K562 (cell line): ENCODE measurements around the gene APLNR. TPM values are rescaled to one million over a fixed set of nuclear protein-coding genes. Genes with fewer than 3 reads are reported as not detected.

Source experiments
- ATAC-seq: fragments of 200-7000 bp; cut with Tn5 transposase; 3 replicates; pipeline ENCODE4 v1.9.1; 2020; ENCODE audit warnings: moderate library complexity
- BruUV-seq: library from RNA; stranded (reverse); fragments of 400-500 nt; replicated peaks from 2 replicates; lab custom pipeline; 2021; lab: Mats Ljungman, UMichigan
- CTCF ChIA-PET: fragments of 300-600 bp; formaldehyde crosslinking; extraction: SDS; loops from one replicate; lab custom pipeline; 2021; ENCODE audit warnings: low intra/inter-chr PET ratio; lab: Yijun Ruan, JAX
- POLR2A ChIA-PET: fragments of 300-600, 350-650 bp; sonication (Branson Sonifier 250); formaldehyde crosslinking; extraction: SDS; loops from one replicate; lab custom pipeline; 2021; ENCODE audit warnings: antibody characterized with exemption, inconsistent platforms; lab: Yijun Ruan, JAX
- DNase-seq, 4 experiments: peaks; one replicate each; pipeline versions ENCODE4 v3.0.0 to v3.0.0-alpha.2; 2011 to 2018; ENCODE audit warnings: low spot score in 3 of 4, mixed read lengths in 3 of 4; ENCODE audit errors: extremely low read depth in 1 of 4
- FAIRE-seq: peaks from 2 replicates; lab custom pipeline; 2011; peaks lifted over from hg19 to GRCh38; lab: Jason Lieb, UNC
- H2AFZ ChIP-seq: 2 replicates; pipeline ENCODE4 v1.6.0; 2011; ENCODE audit warnings: low read depth, low read length, control low read depth, inconsistent platforms
- H3K27ac ChIP-seq: fragments of 200-600 bp; 3 replicates; pipeline ENCODE4 v1.8.0; 2011; ENCODE audit warnings: low read depth, mild to moderate bottlenecking, control low read depth, inconsistent platforms, low read length, moderate library complexity, mixed read lengths; ENCODE audit errors: extremely low read depth
- H3K27me3 ChIP-seq, 2 experiments: fragments of 300-600 bp in 1 of 2; 2 replicates in 1 of 2; 3 replicates in 1 of 2; pipeline versions ENCODE4 v1.6.0 to v1.8.0; 2011; ENCODE audit warnings: inconsistent platforms in 2 of 2, low read length in 2 of 2, mild to moderate bottlenecking in 1 of 2, mixed read lengths in 1 of 2, moderate library complexity in 1 of 2; ENCODE audit not compliant: control insufficient read depth in 2 of 2, insufficient read depth in 2 of 2
- H3K36me3 ChIP-seq: fragments of 300-600 bp; 3 replicates; pipeline ENCODE4 v1.8.0; 2011; ENCODE audit warnings: mild to moderate bottlenecking, low read length, inconsistent platforms; ENCODE audit not compliant: control insufficient read depth, insufficient read depth
- H3K4me1 ChIP-seq, 2 experiments: fragments of 200-600 bp in 1 of 2; replicated peaks in 1 of 2; 2 replicates in 1 of 2; 3 replicates in 1 of 2; pipeline versions ENCODE4 v1.5.1 to v1.8.0; 2011; ENCODE audit warnings: inconsistent platforms in 2 of 2, low read length in 2 of 2, mild to moderate bottlenecking in 1 of 2, mixed read lengths in 1 of 2, moderate library complexity in 1 of 2; ENCODE audit not compliant: control insufficient read depth in 2 of 2, insufficient read depth in 2 of 2
- H3K4me2 ChIP-seq: 2 replicates; pipeline ENCODE4 v1.6.1; 2011; ENCODE audit warnings: low read length, control low read depth, inconsistent platforms, mixed read lengths; ENCODE audit not compliant: insufficient read depth
- H3K4me3 ChIP-seq: fragments of 200-600 bp; sonication (generic), shearing (Covaris generic); 2 replicates; pipeline ENCODE4 v1.5.1; 2016; ENCODE audit warnings: control low read depth, inconsistent platforms
- H3K79me2 ChIP-seq: fragments of 200-600 bp; 3 replicates; pipeline ENCODE4 v1.8.0; 2011; ENCODE audit warnings: low read length, inconsistent platforms; ENCODE audit not compliant: control insufficient read depth, insufficient read depth
- H3K9ac ChIP-seq, 2 experiments: 2 replicates each; pipeline versions ENCODE4 v1.6.0 to v1.6.1; 2011; ENCODE audit warnings: low read depth in 2 of 2, low read length in 2 of 2, control low read depth in 1 of 2, inconsistent platforms in 1 of 2, mild to moderate bottlenecking in 1 of 2, mixed read lengths in 1 of 2; ENCODE audit not compliant: insufficient read depth in 1 of 2
- H3K9me1 ChIP-seq: one replicate; pipeline ENCODE4 v1.6.0; 2011; ENCODE audit warnings: inconsistent platforms, mild to moderate bottlenecking, low read length, moderate library complexity; ENCODE audit not compliant: control insufficient read depth, insufficient read depth
- H3K9me3 ChIP-seq: replicated peaks from 2 replicates; pipeline ENCODE4 v1.5.1; 2011; ENCODE audit warnings: low read depth, low read length, inconsistent platforms; ENCODE audit not compliant: control insufficient read depth, insufficient read depth
- H4K20me1 ChIP-seq: replicated peaks from 2 replicates; pipeline ENCODE4 v1.6.1; 2011; ENCODE audit warnings: low read length, inconsistent platforms, mixed read lengths; ENCODE audit not compliant: control insufficient read depth, insufficient read depth
- CAMTA2 ChIP-seq: fragments of 250-450 bp; sonication (Bioruptor Pico); conservative IDR thresholded peaks from 2 replicates; pipeline ENCODE4 v1.5.1; 2022
- CREB5 ChIP-seq: fragments of 250-450 bp; sonication (Bioruptor Pico); IDR thresholded peaks from 2 replicates; pipeline ENCODE4 v1.5.0; 2020; ENCODE audit warnings: mild to moderate bottlenecking
- KDM1A ChIP-seq, 2 experiments: fragments of 450-650 bp; IDR thresholded peaks; 2 replicates each; pipeline ENCODE4 v1.6.1; 2016; ENCODE audit warnings: mild to moderate bottlenecking in 2 of 2
- KDM4B ChIP-seq, 2 experiments: fragments of 450-650 bp in 1 of 2; sonication (generic) in 1 of 2; IDR thresholded peaks; 2 replicates each; pipeline ENCODE4 v1.6.1; 2016 to 2017; ENCODE audit warnings: borderline replicate concordance in 2 of 2, antibody characterized with exemption in 1 of 2, low read depth in 1 of 2, mild to moderate bottlenecking in 1 of 2
- MBD2 ChIP-seq: sonication (generic); IDR thresholded peaks from 2 replicates; pipeline ENCODE4 v1.6.1; 2016; ENCODE audit warnings: low read depth, borderline replicate concordance
- NBN ChIP-seq: fragments of 450-650 bp; IDR thresholded peaks from 2 replicates; pipeline ENCODE4 v1.6.1; 2016; ENCODE audit warnings: low read depth, mild to moderate bottlenecking
- POLR2A ChIP-seq: fragments of 450-650 bp; conservative IDR thresholded peaks from 2 replicates; pipeline ENCODE4 v1.6.1; 2016
- SRSF7 ChIP-seq: fragments of 200-400 bp; formaldehyde crosslinking; optimal IDR thresholded peaks from 2 replicates; pipeline ENCODE3; 2017; ENCODE audit warnings: mild to moderate bottlenecking, low read depth, low read length
- ZNF24 ChIP-seq: fragments of 450-650 bp; IDR thresholded peaks from 2 replicates; pipeline ENCODE4 v1.6.1; 2016
- WGBS: fragments of 100-300 bp; shearing (Covaris generic); methylation state at CpG from one replicate; pipeline ENCODE4 v1.1.6; 2016; ENCODE audit warnings: low coverage, mixed read lengths; ENCODE audit not compliant: insufficient coverage; ENCODE audit errors: missing lambda C conversion rate; 5-methylcytosine and 5-hydroxymethylcytosine counted together
- in situ Hi-C: fragments of 300-500 bp; cut with MboI; formaldehyde crosslinking; loops from 4 replicates; pipeline ENCODE4 v1.15.0; 2018; ENCODE audit warnings: inconsistent platforms, mixed read lengths
- intact Hi-C: fragments of 100-400 bp; cut with micrococcal nuclease; formaldehyde crosslinking; loops from 2 replicates; pipeline ENCODE4 v1.14.2; 2022
- polyA plus RNA-seq, 8 experiments: library from polyadenylated mRNA; depleted of rRNA in 4 of 8; stranded (reverse) in 5 of 8; unstranded in 3 of 8; fragments of >200 nt; fragmentation: Nextera tagmentation in 2 of 8; fragmentation: Illumina TruSeq in 1 of 8; extraction: Ambion mirVana in 2 of 8; extraction: Trizol in 1 of 8; gene quantifications; 2 replicates each; pipeline versions ENCODE4 v1.2.1 to v1.2.3, GENCODE V29; 2011 to 2014; ENCODE audit warnings: inconsistent platforms in 1 of 8, missing spikeins in 1 of 8
- total RNA-seq, 7 experiments: library from RNA; depleted of rRNA in 6 of 7; stranded (reverse); fragments of >200 nt in 6 of 7; fragmentation: Illumina TruSeq in 2 of 7; extraction: Trizol in 2 of 7; gene quantifications; 2 replicates each; pipeline versions ENCODE4 v1.2.1 to v1.2.3, GENCODE V29; 2011 to 2021; ENCODE audit warnings: low replicate concordance in 1 of 7
- TF ChIP-seq, protein P1 (sequence below): fragments of 250-450 bp; sonication (Bioruptor Pico); IDR thresholded peaks from 2 replicates; pipeline ENCODE4 v1.8.0; 2022; ENCODE audit warnings: inconsistent platforms, mild to moderate bottlenecking, moderate library complexity, borderline replicate concordance

Gene APLNR
- total and polyA plus RNA-seq, 9 of the 15 experiments (the other 6 are each of a cell fraction or from before 2014, with no cell fraction given): 0.15 to 2.0 (median 0.65) TPM

DNA sequence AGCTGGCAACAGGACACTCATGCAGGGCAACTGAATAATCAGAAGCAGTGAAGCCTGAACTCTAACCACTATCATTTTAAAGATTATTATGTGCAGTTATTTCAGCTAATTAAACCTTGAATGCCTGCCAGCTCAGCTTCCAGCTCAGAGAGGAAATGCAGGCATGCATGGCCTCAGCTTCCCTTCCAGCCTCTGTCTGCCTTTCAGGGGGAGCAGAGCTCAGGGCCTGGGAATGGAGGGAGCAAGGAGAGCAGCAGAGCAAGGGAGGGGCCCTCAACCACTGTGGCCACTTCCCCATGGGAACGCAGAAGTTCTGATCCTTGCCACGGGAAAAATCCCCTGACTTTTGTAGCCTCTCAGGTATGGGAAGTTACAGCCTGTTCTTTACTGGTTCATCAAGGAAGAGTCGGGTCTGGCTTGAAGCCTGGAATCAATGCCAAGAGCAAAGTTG lies 32.5 kb upstream of the APLNR start:
- no peaks in the 10 kb centered on the region for H3K4me1 ChIP-seq
- no TSS peak for BruUV-seq
- H3K27ac ChIP-seq: no peak overlapping the region
- no peaks in the 10 kb centered on the region for H3K9me3 ChIP-seq
- no peaks in the 10 kb centered on the region for H4K20me1 ChIP-seq
- H3K4me3 ChIP-seq: no peak overlapping the region
- no peaks in the 10 kb centered on the region for H3K9me1 ChIP-seq
- H3K79me2 ChIP-seq: no peaks in the 10 kb centered on the region
- H2AFZ ChIP-seq: no peak overlapping the region
- H3K4me2 ChIP-seq: no peak overlapping the region
- FAIRE-seq (no peak), ATAC-seq (no peak), DNase-seq (no peak)
- H3K9ac ChIP-seq: no peak overlapping the region
- peaks cover 4 to 12% of the 10 kb centered on the region in 2 experiments; a peak in 4 of 5 replicates for H3K27me3 ChIP-seq
- WGBS: 0% methylated on average over 3 of the region's 3 CpGs
- CTCF ChIA-PET: no interaction called here
- TF ChIP-seq KDM1A (IDR thresholded peaks at IDR 0.05): no peak
- no peak for TF ChIP-seq MBD2
- TF ChIP-seq CREB5 (CRISPR knock-in tag): no peak
- no peak for TF ChIP-seq SRSF7
- no peak for TF ChIP-seq POLR2A
- TF ChIP-seq KDM4B (IDR thresholded peaks at IDR 0.05; ENCODE audit: borderline replicate concordance in 2 of 2, low read depth in 1 of 2): no peak
- TF ChIP-seq CAMTA2: no peak
- TF ChIP-seq ZNF24: no peak
- TF ChIP-seq, protein P1, sequence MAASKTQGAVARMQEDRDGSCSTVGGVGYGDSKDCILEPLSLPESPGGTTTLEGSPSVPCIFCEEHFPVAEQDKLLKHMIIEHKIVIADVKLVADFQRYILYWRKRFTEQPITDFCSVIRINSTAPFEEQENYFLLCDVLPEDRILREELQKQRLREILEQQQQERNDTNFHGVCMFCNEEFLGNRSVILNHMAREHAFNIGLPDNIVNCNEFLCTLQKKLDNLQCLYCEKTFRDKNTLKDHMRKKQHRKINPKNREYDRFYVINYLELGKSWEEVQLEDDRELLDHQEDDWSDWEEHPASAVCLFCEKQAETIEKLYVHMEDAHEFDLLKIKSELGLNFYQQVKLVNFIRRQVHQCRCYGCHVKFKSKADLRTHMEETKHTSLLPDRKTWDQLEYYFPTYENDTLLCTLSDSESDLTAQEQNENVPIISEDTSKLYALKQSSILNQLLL: no peak
- TF ChIP-seq NBN: no peak
- H3K36me3 ChIP-seq: no peaks in the 10 kb centered on the region
- POLR2A ChIA-PET: no interaction called here
- in situ Hi-C loops: loop anchor here (25.0 kb wide), 1 partner anchor 1332 kb away; the partner anchor contains the start of gene OR5I1
- intact Hi-C loops: no loop called here
